ENCODE results near the gene COX17.

The COX17 gene

GRCh38 chr3:119673875-119674274, 3.3 kb downstream of the COX17 start:
- DNase-seq (ENCODE audit: low spot score), result no peak

GRCh38 chr3:119672776-119673175, 4.4 kb downstream of the COX17 start:
- no peak for DNase-seq (ENCODE audit: low spot score)

GRCh38 chr3:119669906-119670570, 7.2 kb downstream of the COX17 start:
- no peak for DNase-seq (ENCODE audit: low spot score)

- DNase-seq (ENCODE audit: low spot score), result no peak
These were observed 11.1 kb downstream of the COX17 start for GRCh38 chr3:119665954-119666559.

- DNase-seq (ENCODE audit: low spot score), result no peak
These were observed 12.3 kb downstream of the COX17 start for GRCh38 chr3:119664850-119665379.

GRCh38 chr3:119664370-119664769, 12.8 kb downstream of the COX17 start:
- DNase-seq (ENCODE audit: low spot score), result no peak

GRCh38 chr3:119663885-119664284, 13.3 kb downstream of the COX17 start:
- DNase-seq (ENCODE audit: low spot score), result no peak

- DNase-seq (ENCODE audit: low spot score), result peak; percentile 43
These were observed 14.4 kb downstream of the COX17 start for GRCh38 chr3:119662604-119663373.

GRCh38 chr3:119660474-119661440, 16.4 kb downstream of the COX17 start, which contains the start of gene POPDC2:
Gene POPDC2, minus strand, starts transcription at chr3:119660589. Its CDS starts 166 bp downstream, at chr3:119660423.
- DNase-seq (ENCODE audit: low spot score), result peak; percentile 14

GRCh38 chr3:119659606-119660291, 17.5 kb downstream of the COX17 start:
- DNase-seq (ENCODE audit: low spot score), result no peak

- no peak for DNase-seq (ENCODE audit: low spot score)
These were observed 18.2 kb downstream of the COX17 start for GRCh38 chr3:119658994-119659393.

- no peak for DNase-seq (ENCODE audit: low spot score)
These were observed 19.1 kb downstream of the COX17 start for GRCh38 chr3:119657887-119658702.

GRCh38 chr3:119653876-119654275, 23.3 kb downstream of the COX17 start:
- DNase-seq (ENCODE audit: low spot score), result no peak

GRCh38 chr3:119652306-119653033, 24.7 kb downstream of the COX17 start:
- DNase-seq (ENCODE audit: low spot score), result no peak

GRCh38 chr3:119649761-119650160, 27.4 kb downstream of the COX17 start:
- DNase-seq (ENCODE audit: low spot score), result no peak

- peak; percentile 46 for DNase-seq (ENCODE audit: low spot score)
These were observed 29.2 kb downstream of the COX17 start for GRCh38 chr3:119647843-119648575.

GRCh38 chr3:119647171-119647570, 30.0 kb downstream of the COX17 start:
- DNase-seq (ENCODE audit: low spot score), result no peak

GRCh38 chr3:119645813-119646212, 31.4 kb downstream of the COX17 start:
- no peak for DNase-seq (ENCODE audit: low spot score)

GRCh38 chr3:119644481-119644880, 32.7 kb downstream of the COX17 start:
- DNase-seq (ENCODE audit: low spot score), result no peak

All from AG20443 (cell line).